HepG2 (cell line): ENCODE measurements around the gene BCAS3. TPM values are rescaled to one million over a fixed set of nuclear protein-coding genes. Genes with fewer than 3 reads are reported as not detected.

Experiments
- ATAC-seq: fragments of 200-7000 bp; cut with Tn5 transposase; 3 replicates; pipeline ENCODE4 v1.9.1; 2020; ENCODE audit warnings: mild to moderate bottlenecking, moderate library complexity
- BruUV-seq: library from RNA; stranded (reverse); fragments of 400-500 nt; replicated peaks from 2 replicates; lab custom pipeline; 2021; lab: Mats Ljungman, UMichigan
- CTCF ChIA-PET: fragments of 300-600 bp; formaldehyde crosslinking; extraction: SDS; loops from one replicate; lab custom pipeline; 2021; ENCODE audit warnings: low total read pairs, inconsistent platforms, low intra/inter-chr PET ratio; lab: Yijun Ruan, JAX
- POLR2A ChIA-PET: fragments of 350-600 bp; sonication (Branson Sonifier 250); formaldehyde crosslinking; loops from one replicate; lab custom pipeline; 2020; ENCODE audit warnings: antibody characterized with exemption, inconsistent platforms; lab: Yijun Ruan, JAX
- DNase-seq: peaks from one replicate; pipeline ENCODE4 v3.0.0-alpha.2; 2015; ENCODE audit warnings: low spot score
- FAIRE-seq: peaks from 3 replicates; lab custom pipeline; 2011; peaks lifted over from hg19 to GRCh38; lab: Jason Lieb, UNC
- H2AFZ ChIP-seq: one replicate; pipeline ENCODE4 v1.6.1; 2011; ENCODE audit warnings: low read length, inconsistent platforms
- H3K27ac ChIP-seq: fragments of 300-600 bp; 3 replicates; pipeline ENCODE4 v1.8.0; 2011; ENCODE audit warnings: mixed run types, mild to moderate bottlenecking, mixed read lengths, low read length, inconsistent platforms; ENCODE audit not compliant: insufficient read depth; ENCODE audit errors: extremely low read length
- H3K27me3 ChIP-seq, 2 experiments: fragments of 200-600 bp in 1 of 2; 2 replicates in 1 of 2; 3 replicates in 1 of 2; pipeline versions ENCODE4 v1.6.0 to v1.8.0; 2011; ENCODE audit warnings: low read length in 2 of 2, mild to moderate bottlenecking in 2 of 2, moderate library complexity in 2 of 2, inconsistent platforms in 1 of 2; ENCODE audit not compliant: insufficient read depth in 2 of 2, control insufficient read depth in 1 of 2
- H3K36me3 ChIP-seq, 2 experiments: fragments of 200-600 bp in 1 of 2; replicated peaks in 1 of 2; 2 replicates in 1 of 2; 3 replicates in 1 of 2; pipeline versions ENCODE4 v1.5.1 to v1.8.0; 2011; ENCODE audit warnings: low read length in 2 of 2, inconsistent platforms in 1 of 2; ENCODE audit not compliant: insufficient read depth in 2 of 2, control insufficient read depth in 1 of 2
- H3K4me1 ChIP-seq: 2 replicates; pipeline ENCODE4 v1.5.1; 2012; ENCODE audit warnings: low read length, inconsistent platforms; ENCODE audit not compliant: insufficient read depth
- H3K4me2 ChIP-seq: 2 replicates; pipeline ENCODE4 v1.6.0; 2011; ENCODE audit warnings: low read depth, low read length, inconsistent platforms
- H3K4me3 ChIP-seq, 3 experiments: fragments of 200-600 bp in 1 of 3; sonication (generic), shearing (Covaris generic) in 1 of 3; replicated peaks in 1 of 3; 2 replicates each; pipeline ENCODE4 v1.5.1; 2011 to 2016; ENCODE audit warnings: low read length in 3 of 3, inconsistent platforms in 2 of 3, low read depth in 2 of 3, mild to moderate bottlenecking in 2 of 3, control low read depth in 1 of 3, mixed read lengths in 1 of 3; ENCODE audit not compliant: insufficient read depth in 1 of 3
- H3K79me2 ChIP-seq: one replicate; pipeline ENCODE4 v1.6.1; 2011; ENCODE audit warnings: low read length, inconsistent platforms; ENCODE audit not compliant: insufficient read depth
- H3K9ac ChIP-seq: 2 replicates; pipeline ENCODE4 v1.6.0; 2011; ENCODE audit warnings: mild to moderate bottlenecking, low read depth, low read length, inconsistent platforms; ENCODE audit not compliant: insufficient read depth
- H3K9me3 ChIP-seq: 2 replicates; pipeline ENCODE4 v1.5.1; 2012; ENCODE audit warnings: mild to moderate bottlenecking, low read length
- H4K20me1 ChIP-seq: 2 replicates; pipeline ENCODE4 v1.6.0; 2011; ENCODE audit warnings: inconsistent platforms, mild to moderate bottlenecking, low read length, moderate library complexity; ENCODE audit not compliant: insufficient read depth
- ARHGAP35 ChIP-seq: sonication (generic); formaldehyde crosslinking; IDR thresholded peaks from 2 replicates; pipeline ENCODE4 v1.9.0; 2022; ENCODE audit warnings: mild to moderate bottlenecking, inconsistent platforms, moderate library complexity, missing genetic modification reagents, borderline replicate concordance
- ATAD3A ChIP-seq: sonication (generic); formaldehyde crosslinking; IDR thresholded peaks from 2 replicates; pipeline ENCODE4 v1.4.0; 2020; ENCODE audit warnings: missing genetic modification reagents
- CCAR2 ChIP-seq: fragments of 200-400 bp; formaldehyde crosslinking; optimal IDR thresholded peaks from 2 replicates; pipeline ENCODE3; 2018; ENCODE audit warnings: low read depth, mild to moderate bottlenecking, low read length, moderate library complexity
- CREBL2 ChIP-seq: sonication (generic); formaldehyde crosslinking; IDR thresholded peaks from 2 replicates; pipeline ENCODE4 v1.8.1; 2023; ENCODE audit warnings: missing genetic modification reagents, mild to moderate bottlenecking, borderline replicate concordance
- CTCF ChIP-seq: sonication (generic); formaldehyde crosslinking; IDR thresholded peaks from 2 replicates; pipeline ENCODE4 v1.5.0; 2020; ENCODE audit warnings: mild to moderate bottlenecking, missing genetic modification reagents, moderate library complexity
- ETV5 ChIP-seq: IDR thresholded peaks from 2 replicates; pipeline ENCODE4 v1.6.1; 2018; ENCODE audit warnings: missing biosample characterization, missing genetic modification reagents, inconsistent platforms, borderline replicate concordance
- FOXJ3 ChIP-seq: sonication (generic); formaldehyde crosslinking; IDR thresholded peaks from 2 replicates; pipeline ENCODE4 v1.4.0; 2020; ENCODE audit warnings: missing genetic modification reagents, mild to moderate bottlenecking, borderline replicate concordance
- GPBP1L1 ChIP-seq: sonication (generic); formaldehyde crosslinking; IDR thresholded peaks from 2 replicates; pipeline ENCODE4 v1.5.0; 2020; ENCODE audit warnings: mild to moderate bottlenecking, missing genetic modification reagents
- GPN1 ChIP-seq: sonication (generic); formaldehyde crosslinking; IDR thresholded peaks from 2 replicates; pipeline ENCODE4 v1.5.1; 2020; ENCODE audit warnings: missing genetic modification reagents, borderline replicate concordance
- HNF4A ChIP-seq: sonication (generic); formaldehyde crosslinking; IDR thresholded peaks from 2 replicates; pipeline ENCODE4 v1.4.0; 2020; ENCODE audit warnings: missing genetic modification reagents
- HNF4G ChIP-seq, 2 experiments: sonication (generic) in 1 of 2; formaldehyde crosslinking in 1 of 2; IDR thresholded peaks; 2 replicates each; pipeline versions ENCODE4 v1.4.0 to v1.6.1; 2011 to 2020; ENCODE audit warnings: borderline replicate concordance in 2 of 2, low read depth in 2 of 2, mild to moderate bottlenecking in 2 of 2, low read length in 1 of 2, missing genetic modification reagents in 1 of 2, moderate library complexity in 1 of 2
- JUNB ChIP-seq: sonication (generic); formaldehyde crosslinking; IDR thresholded peaks from 2 replicates; pipeline ENCODE4 v1.8.0; 2022; ENCODE audit warnings: missing genetic modification reagents, mild to moderate bottlenecking, borderline replicate concordance
- RBM22 ChIP-seq: fragments of 200-400 bp; formaldehyde crosslinking; optimal IDR thresholded peaks from 2 replicates; pipeline ENCODE3; 2017; ENCODE audit warnings: mild to moderate bottlenecking, low read length, moderate library complexity
- SMARCE1 ChIP-seq: fragments of 450-650 bp; IDR thresholded peaks from 2 replicates; pipeline ENCODE4 v1.6.1; 2017; ENCODE audit warnings: borderline replicate concordance
- TAF1 ChIP-seq: sonication (generic); formaldehyde crosslinking; IDR thresholded peaks from 2 replicates; pipeline ENCODE4 v1.4.0; 2020; ENCODE audit warnings: missing genetic modification reagents
- U2AF1 ChIP-seq: fragments of 200-400 bp; formaldehyde crosslinking; optimal IDR thresholded peaks from 2 replicates; pipeline ENCODE3; 2017; ENCODE audit warnings: mild to moderate bottlenecking, low read depth, low read length
- ZNF317 ChIP-seq: sonication (generic); formaldehyde crosslinking; IDR thresholded peaks from 2 replicates; pipeline ENCODE4 v1.5.0; 2020; ENCODE audit warnings: mild to moderate bottlenecking, missing genetic modification reagents
- ZNF530 ChIP-seq: sonication (generic); formaldehyde crosslinking; IDR thresholded peaks from 2 replicates; pipeline ENCODE4 v1.5.0; 2020; ENCODE audit warnings: low read depth, mild to moderate bottlenecking, missing genetic modification reagents
- ZNF549 ChIP-seq: sonication (generic); formaldehyde crosslinking; IDR thresholded peaks from 2 replicates; pipeline ENCODE4 v1.5.0; 2020; ENCODE audit warnings: missing genetic modification reagents
- ZNF564 ChIP-seq: sonication (generic); formaldehyde crosslinking; IDR thresholded peaks from 2 replicates; pipeline ENCODE4 v1.8.1; 2023; ENCODE audit warnings: mild to moderate bottlenecking, missing genetic modification reagents
- ZNF572 ChIP-seq: sonication (generic); formaldehyde crosslinking; IDR thresholded peaks from 2 replicates; pipeline ENCODE4 v1.5.1; 2020; ENCODE audit warnings: mild to moderate bottlenecking, missing genetic modification reagents
- ZNF605 ChIP-seq: sonication (generic); formaldehyde crosslinking; IDR thresholded peaks from 2 replicates; pipeline ENCODE4 v1.8.0; 2022; ENCODE audit warnings: mild to moderate bottlenecking, missing genetic modification reagents
- ZNF75D ChIP-seq: sonication (generic); formaldehyde crosslinking; IDR thresholded peaks from 2 replicates; pipeline ENCODE4 v1.8.1; 2023; ENCODE audit warnings: missing genetic modification reagents, mild to moderate bottlenecking, borderline replicate concordance
- WGBS: methylation state at CpG from one replicate; pipeline ENCODE4 v1.1.6; 2017; ENCODE audit warnings: low lambda C conversion rate; 5-methylcytosine and 5-hydroxymethylcytosine counted together
- in situ Hi-C: cut with HindIII; loops from 2 replicates; pipeline ENCODE4 v1.10.0; 2017; ENCODE audit warnings: low pct_unique_long_range_greater_than_20kb; ENCODE audit not compliant: extremely low pct_ligation_motif_present
- intact Hi-C: fragments of 100-400 bp; cut with micrococcal nuclease; formaldehyde crosslinking; loops from one replicate; pipeline ENCODE4 v1.10.0; 2022; ENCODE audit not compliant: unreplicated experiment
- polyA plus RNA-seq, 8 experiments: library from polyadenylated mRNA; depleted of rRNA in 3 of 8; stranded (reverse) in 7 of 8; unstranded in 1 of 8; fragments of >200 nt; fragmentation: Illumina TruSeq in 4 of 8; extraction: Trizol in 4 of 8; gene quantifications; 2 replicates each; pipeline versions ENCODE4 v1.2.1 to v1.2.3, GENCODE V29; 2011 to 2016; ENCODE audit warnings: low read depth in 4 of 8, missing spikeins in 1 of 8, mixed read lengths in 1 of 8; ENCODE audit not compliant: insufficient read depth in 1 of 8
- total RNA-seq, 5 experiments: library from RNA; depleted of rRNA; stranded (reverse); fragments of >200 nt; fragmentation: Illumina TruSeq; extraction: Trizol; gene quantifications; 2 replicates each; pipeline ENCODE4 v1.2.3, GENCODE V29; 2016; ENCODE audit warnings: low read depth in 1 of 5

The BCAS3 gene
- total and polyA plus RNA-seq, 2 of the 13 experiments (the other 11 are each of a cell fraction or from before 2014, with no cell fraction given), result 10.7 to 11.2 TPM

GRCh38 chr17:60933739-60934138, 256.1 kb downstream of the BCAS3 start (continued):
- no peak for TF ChIP-seq CTCF
- TF ChIP-seq ETV5 (CRISPR knock-in tag), result no peak
- no peak for TF ChIP-seq ZNF605
- TF ChIP-seq JUNB (CRISPR knock-in tag), result no peak
- no peak for TF ChIP-seq ZNF530 (CRISPR knock-in tag)
- TF ChIP-seq CCAR2, result no peak

- Histone ChIP-seq H3K36me3 (no peaks in the 10 kb centered on the region), H3K27ac (no peak overlapping the region), H3K27me3 (no peaks in the 10 kb centered on the region), H3K4me3 (no peak overlapping the region), H3K4me2 (no peak overlapping the region), H4K20me1 (no peaks in the 10 kb centered on the region), H3K9ac (no peak overlapping the region), H3K79me2 (no peaks in the 10 kb centered on the region), H3K9me3 (no peaks in the 10 kb centered on the region), H3K4me1 (no peaks in the 10 kb centered on the region), H2AFZ (no peak overlapping the region)
- ATAC-seq (no peak), DNase-seq (no peak), FAIRE-seq (no peak)
- WGBS, result 47% methylated on average over 6 of the region's 6 CpGs
- BruUV-seq, result no TSS peak
- intact Hi-C loops (no loop called here), in situ Hi-C loops (no loop called here)
- ChIA-PET POLR2A (no interaction called here), CTCF (no interaction called here)
- TF ChIP-seq ZNF564 (CRISPR knock-in tag) (no peak), FOXJ3 (CRISPR knock-in tag) (no peak), GPBP1L1 (no peak), TAF1 (CRISPR knock-in tag) (no peak), U2AF1 (no peak), HNF4G (IDR thresholded peaks at IDR 0.05; ENCODE audit: borderline replicate concordance, low read depth, low read length) (no peak), HNF4G (CRISPR knock-in tag; IDR thresholded peaks at IDR 0.05; ENCODE audit: borderline replicate concordance, low read depth) (no peak), ZNF572 (CRISPR knock-in tag) (no peak), ATAD3A (CRISPR knock-in tag) (no peak), RBM22 (no peak), CREBL2 (CRISPR knock-in tag) (no peak), ARHGAP35 (CRISPR knock-in tag) (no peak), SMARCE1 (no peak), ZNF75D (no peak), GPN1 (CRISPR knock-in tag) (no peak), ZNF317 (CRISPR knock-in tag) (no peak), ZNF549 (no peak), HNF4A (CRISPR knock-in tag) (no peak), ZNF530 (CRISPR knock-in tag) (no peak)
Observed at GRCh38 chr17:60934723-60935122, 257.1 kb downstream of the BCAS3 start.
